Mesodermal cell (in vitro differentiated cells): Measurements from ENCODE around the gene GALC.

Experiments
- H3K27ac ChIP-seq: 2 replicates; pipeline ENCODE4 v1.7.0; 2013; ENCODE audit warnings: mild to moderate bottlenecking, low read depth, low read length, moderate library complexity; ENCODE audit not compliant: severe bottlenecking
- H3K36me3 ChIP-seq: 2 replicates; pipeline ENCODE4 v1.7.1; 2013; ENCODE audit warnings: mild to moderate bottlenecking, low read length, moderate library complexity; ENCODE audit not compliant: control insufficient read depth, insufficient read depth
- H3K4me1 ChIP-seq: one replicate; pipeline ENCODE4 v1.7.1; 2013; ENCODE audit warnings: mild to moderate bottlenecking, low read length; ENCODE audit not compliant: insufficient read depth, control insufficient read depth, poor library complexity, severe bottlenecking
- H3K4me3 ChIP-seq: 2 replicates; pipeline ENCODE4 v1.7.0; 2013; ENCODE audit warnings: low read length, control low read depth, mild to moderate bottlenecking; ENCODE audit not compliant: insufficient read depth, poor library complexity, severe bottlenecking; ENCODE audit errors: extremely low read depth
- H3K9me3 ChIP-seq: 2 replicates; pipeline ENCODE4 v1.7.1; 2013; ENCODE audit warnings: mild to moderate bottlenecking, low read length, moderate library complexity; ENCODE audit not compliant: control insufficient read depth
- WGBS, 2 experiments: methylation state at CpG; one replicate each; pipeline ENCODE4 v1.1.5; 2013; ENCODE audit warnings: missing lambda C conversion rate in 2 of 2; ENCODE audit not compliant: insufficient coverage in 2 of 2; 5-methylcytosine and 5-hydroxymethylcytosine counted together

The GALC gene

DNA sequence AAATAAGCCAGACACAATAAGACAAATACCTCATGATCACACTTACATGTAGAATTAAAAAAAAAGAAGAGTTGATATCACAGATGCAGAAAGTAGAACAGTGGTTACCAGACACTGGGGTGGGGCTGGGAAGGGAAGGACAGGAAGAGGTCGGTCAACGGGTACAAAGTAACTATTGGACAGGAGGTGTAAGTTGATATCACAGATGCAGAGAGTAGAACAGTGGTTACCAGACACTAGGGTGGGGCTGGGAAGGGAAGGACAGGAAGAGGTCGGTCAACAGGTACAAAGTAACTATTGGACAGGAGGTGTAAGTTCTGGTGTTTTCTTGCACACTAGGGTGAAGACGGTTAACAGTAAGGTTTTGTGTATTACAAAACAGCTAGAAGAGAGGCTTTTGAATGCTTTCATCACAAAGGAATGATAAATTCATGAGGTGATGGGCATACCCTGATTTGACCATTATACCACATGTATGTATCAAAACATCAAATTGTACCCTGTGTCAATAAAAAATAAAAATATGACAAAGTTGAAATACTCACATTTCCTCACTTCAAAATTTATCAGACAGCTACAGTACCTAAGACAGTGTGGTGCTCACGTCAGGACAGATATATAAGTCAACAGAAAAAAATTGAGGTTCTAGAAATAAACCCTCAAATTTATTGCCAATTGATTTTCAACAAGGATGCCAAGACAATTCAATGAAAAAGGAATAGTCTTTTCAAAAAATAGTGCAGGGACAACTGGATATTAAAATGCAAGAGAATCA lies 32.8 kb downstream of the GALC start:
- H3K36me3 ChIP-seq: peaks cover 5% of the 10 kb centered on the region
- 85 to 95% methylated on average over 3 to 4 of the region's 5 CpGs for WGBS, 2 experiments
- no peaks in the 10 kb centered on the region for H3K9me3 ChIP-seq
- no peak overlapping the region for H3K27ac ChIP-seq
- H3K4me1 ChIP-seq: no peaks in the 10 kb centered on the region
- H3K4me3 ChIP-seq: no peak overlapping the region

DNA sequence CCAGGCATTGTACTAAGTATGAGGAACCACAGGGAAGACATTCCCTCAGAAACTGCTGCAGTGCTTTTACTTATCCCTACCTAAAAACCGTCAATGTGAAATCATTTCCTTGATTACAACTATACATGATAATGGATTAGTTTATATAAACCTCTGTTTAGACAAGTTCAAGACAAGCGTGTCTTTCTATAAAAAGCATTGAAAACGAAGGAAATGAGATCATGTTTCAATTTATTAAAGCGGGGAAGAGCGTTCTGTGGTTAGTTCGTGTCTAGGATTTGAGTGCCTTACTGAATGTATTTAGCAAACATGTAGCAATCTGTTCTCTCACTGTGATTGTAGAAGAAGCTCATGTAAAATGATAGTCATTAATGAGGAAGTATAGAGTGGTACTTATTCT lies 37.5 kb downstream of the GALC start:
- 91 to 100% methylated on average over 5 of the region's 6 CpGs for WGBS, 2 experiments
- Histone ChIP-seq H3K36me3 (no peaks in the 10 kb centered on the region), H3K4me1 (no peaks in the 10 kb centered on the region), H3K4me3 (no peak overlapping the region), H3K9me3 (no peaks in the 10 kb centered on the region), H3K27ac (no peak overlapping the region)

DNA sequence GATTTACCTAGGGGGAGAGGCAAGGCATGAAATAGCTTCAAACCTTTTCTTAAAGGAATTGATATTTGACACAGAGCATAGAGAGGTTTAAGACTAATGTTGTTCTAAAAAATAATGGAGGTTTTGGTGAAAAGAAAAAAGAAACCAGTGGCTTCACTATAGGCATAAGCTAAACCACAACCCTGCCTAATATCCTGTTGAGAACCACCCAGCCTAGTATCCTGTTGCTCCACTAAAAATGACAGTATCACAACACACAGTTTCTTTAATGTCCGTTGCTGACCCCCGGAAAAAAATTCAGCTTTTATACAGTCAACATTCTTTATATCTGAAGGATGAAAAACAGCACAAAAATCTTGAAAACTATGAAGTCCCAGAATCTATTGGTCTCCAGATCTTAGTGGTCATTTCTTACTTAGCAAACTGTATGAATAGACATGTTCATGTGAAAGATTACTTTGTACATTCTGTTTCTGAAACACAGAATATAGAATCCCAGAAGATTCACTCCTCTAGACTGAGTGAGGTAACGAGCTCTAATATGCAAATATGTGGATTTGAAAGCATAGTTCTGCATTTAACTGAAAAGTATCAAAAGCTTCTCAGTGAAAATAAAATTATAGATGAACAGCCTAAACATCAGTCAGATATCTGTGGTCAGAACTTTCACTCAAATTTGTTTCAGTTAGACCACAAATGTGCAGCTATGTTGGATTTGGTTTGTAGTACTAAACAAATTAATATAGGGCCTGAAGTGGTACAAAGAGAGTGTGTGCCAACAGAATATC lies 40.5 kb downstream of the GALC start:
- no peaks in the 10 kb centered on the region for H3K36me3 ChIP-seq
- no peaks in the 10 kb centered on the region for H3K9me3 ChIP-seq
- 83% methylated on average over 2 of the region's 3 CpGs; no CpG with 5 or more reads in 1 of the 2 experiments for WGBS, 2 experiments
- H3K4me1 ChIP-seq: no peaks in the 10 kb centered on the region
- no peak overlapping the region for H3K27ac ChIP-seq
- no peak overlapping the region for H3K4me3 ChIP-seq

DNA sequence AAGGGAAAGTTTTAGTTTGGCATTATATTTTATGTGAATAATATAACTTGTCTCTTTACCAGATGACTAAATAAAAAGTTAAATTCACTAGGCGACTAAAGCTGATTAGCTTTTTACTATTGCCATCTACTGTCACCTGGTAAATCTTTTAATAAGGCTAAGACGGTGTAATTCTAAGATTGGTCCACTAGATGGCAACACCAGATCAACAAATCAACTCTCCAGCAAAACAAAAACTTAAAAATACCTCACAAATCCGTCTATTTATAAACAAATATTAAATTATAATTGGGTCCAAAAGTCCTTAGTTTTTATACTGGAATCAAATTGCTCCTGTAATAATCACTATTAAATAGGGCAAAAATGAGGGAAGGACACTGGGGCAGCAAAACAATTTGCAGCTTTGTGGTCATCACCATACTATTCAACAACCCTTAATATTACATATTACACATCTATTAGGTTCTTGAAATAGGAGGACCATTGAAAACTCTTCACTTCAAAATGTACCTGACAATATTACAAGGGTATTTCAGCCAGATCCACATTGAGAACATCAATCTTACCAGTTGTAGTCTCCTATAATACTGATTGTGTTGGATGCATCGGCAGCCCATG lies 47.9 kb downstream of the GALC start:
- Histone ChIP-seq H3K9me3 (no peaks in the 10 kb centered on the region), H3K36me3 (no peaks in the 10 kb centered on the region), H3K27ac (no peak overlapping the region), H3K4me3 (no peak overlapping the region), H3K4me1 (no peaks in the 10 kb centered on the region)
- no CpG with 5 or more reads among the region's 4 CpGs for WGBS, 2 experiments

DNA sequence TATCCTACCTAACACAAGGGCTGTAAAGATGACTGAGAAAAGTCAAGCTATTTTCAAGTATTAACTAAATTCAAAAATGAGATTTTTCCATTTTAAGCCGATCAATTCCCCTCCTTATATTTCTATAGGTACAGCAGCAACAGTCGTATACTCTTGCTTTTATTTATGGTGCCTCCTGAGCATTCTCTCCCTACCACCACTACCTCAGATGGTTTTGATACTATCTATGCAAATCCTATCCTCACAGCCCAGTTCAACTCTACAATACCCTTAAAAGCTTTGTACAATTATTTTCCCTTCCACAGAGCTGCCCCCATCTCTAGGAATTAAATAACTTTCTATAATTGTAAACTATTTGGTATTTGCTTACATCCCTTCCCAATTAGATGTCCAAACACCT lies 52.1 kb downstream of the GALC start:
- no peaks in the 10 kb centered on the region for H3K4me1 ChIP-seq
- no peak overlapping the region for H3K4me3 ChIP-seq
- WGBS, 2 experiments: 100% methylated on average over 2 of the region's 2 CpGs
- H3K36me3 ChIP-seq: no peaks in the 10 kb centered on the region
- H3K27ac ChIP-seq: no peak overlapping the region
- no peaks in the 10 kb centered on the region for H3K9me3 ChIP-seq

DNA sequence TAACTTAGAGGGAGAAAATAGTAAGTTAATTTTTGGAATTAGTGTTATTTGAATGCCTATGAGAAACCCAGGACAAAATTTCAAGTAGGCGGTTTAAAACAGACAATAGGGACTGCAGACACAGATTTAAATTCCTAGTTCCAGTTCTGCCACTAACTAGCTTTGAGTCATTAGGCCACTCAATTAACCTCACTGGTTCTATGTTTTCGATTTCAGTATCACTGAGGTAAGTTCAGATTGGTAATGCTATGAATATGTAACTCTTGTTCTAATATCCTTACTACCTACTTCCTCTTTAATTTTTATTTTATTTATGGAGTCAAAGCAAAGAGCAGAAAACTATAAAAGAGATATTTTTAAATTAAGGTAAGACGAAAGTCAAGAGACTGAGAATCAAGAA lies 52.6 kb downstream of the GALC start:
- WGBS, 2 experiments: 78 to 86% methylated on average over 1 of the region's 3 CpGs
- Histone ChIP-seq H3K9me3 (no peaks in the 10 kb centered on the region), H3K36me3 (no peaks in the 10 kb centered on the region), H3K27ac (no peak overlapping the region), H3K4me3 (no peak overlapping the region), H3K4me1 (no peaks in the 10 kb centered on the region)

DNA sequence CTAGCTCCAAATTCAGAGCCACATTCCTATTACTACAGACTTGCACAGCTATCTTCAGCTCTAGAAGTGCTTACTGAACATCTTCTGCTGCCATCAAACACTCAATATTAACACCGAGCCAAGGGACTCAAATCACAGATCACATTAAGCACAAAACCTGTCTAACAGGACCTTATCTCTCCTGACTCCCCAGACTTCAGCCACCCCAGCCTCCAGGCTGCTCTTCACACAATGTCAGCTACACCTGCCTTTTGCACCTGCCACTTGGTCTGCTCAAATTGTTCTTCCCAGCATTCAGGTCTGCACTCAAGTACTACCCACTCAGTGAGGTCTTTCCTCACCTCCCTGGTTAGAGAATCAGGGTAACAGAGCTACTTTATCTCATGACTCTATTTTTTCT lies 57.1 kb downstream of the GALC start:
- H3K27ac ChIP-seq: no peak overlapping the region
- H3K36me3 ChIP-seq: no peaks in the 10 kb centered on the region
- no peak overlapping the region for H3K4me3 ChIP-seq
- H3K9me3 ChIP-seq: no peaks in the 10 kb centered on the region
- WGBS, 2 experiments: 100% methylated on average over 1 of the region's 1 CpG
- no peaks in the 10 kb centered on the region for H3K4me1 ChIP-seq

DNA sequence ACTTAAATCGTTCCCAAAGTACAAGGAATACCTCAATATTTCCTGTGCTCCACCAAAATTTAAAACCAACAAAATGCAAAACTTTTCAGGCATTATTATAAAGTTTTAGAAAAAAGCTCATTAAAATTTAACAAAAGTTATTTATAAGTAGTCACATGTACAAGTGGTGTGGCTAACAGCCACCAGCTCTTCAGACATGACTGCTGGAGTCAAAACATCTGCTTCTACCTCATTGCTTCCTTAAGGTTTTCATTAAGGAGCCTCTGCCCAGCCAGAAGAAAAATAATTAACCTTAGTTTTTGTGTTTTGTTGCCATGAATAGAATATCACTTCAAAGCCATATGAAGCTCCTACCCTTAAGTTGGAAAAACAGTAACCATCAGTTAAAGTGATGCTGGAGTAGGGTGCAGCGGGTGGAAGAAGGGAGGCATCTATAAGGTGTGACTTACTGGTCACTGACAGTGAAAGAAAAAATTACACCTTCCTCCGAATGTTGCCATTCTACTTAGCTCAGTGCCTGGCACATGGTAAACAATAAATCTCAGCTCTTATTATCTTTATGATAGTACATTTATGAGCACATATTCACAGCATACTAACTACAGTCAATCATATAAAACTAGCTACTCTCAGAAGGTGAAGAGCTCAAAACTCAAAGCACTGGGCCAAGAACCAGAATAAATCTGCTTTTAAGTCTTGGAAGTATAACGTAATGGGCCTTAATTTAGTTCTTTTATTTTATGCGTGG lies 57.7 kb downstream of the GALC start:
- no peaks in the 10 kb centered on the region for H3K9me3 ChIP-seq
- no peaks in the 10 kb centered on the region for H3K36me3 ChIP-seq
- H3K27ac ChIP-seq: no peak overlapping the region
- 100% methylated on average over 1 of the region's 5 CpGs; no CpG with 5 or more reads in 1 of the 2 experiments for WGBS, 2 experiments
- H3K4me3 ChIP-seq: no peak overlapping the region
- H3K4me1 ChIP-seq: no peaks in the 10 kb centered on the region

DNA sequence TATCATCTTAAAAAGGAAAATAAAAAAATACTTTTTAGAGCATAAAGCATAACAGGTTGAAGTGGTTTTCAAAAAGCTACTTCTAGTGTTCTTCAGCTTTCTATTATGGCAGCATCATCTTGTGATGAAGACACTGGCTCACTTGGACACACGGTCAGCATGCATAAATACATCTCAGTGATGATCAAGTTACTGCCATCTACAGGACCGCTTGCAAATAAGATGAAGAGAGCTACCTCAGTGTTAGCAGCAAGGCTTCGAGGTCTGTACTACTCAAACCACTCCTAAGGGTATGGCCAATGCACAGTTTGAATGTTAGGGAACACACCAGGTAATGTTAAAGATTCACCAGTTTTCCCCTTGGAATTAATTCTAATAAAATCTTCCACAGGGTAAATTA lies 58.8 kb downstream of the GALC start:
- Histone ChIP-seq H3K36me3 (no peaks in the 10 kb centered on the region), H3K9me3 (no peaks in the 10 kb centered on the region), H3K4me3 (no peak overlapping the region), H3K4me1 (no peaks in the 10 kb centered on the region), H3K27ac (no peak overlapping the region)
- WGBS, 2 experiments: 80 to 91% methylated on average over 2 to 3 of the region's 3 CpGs

DNA sequence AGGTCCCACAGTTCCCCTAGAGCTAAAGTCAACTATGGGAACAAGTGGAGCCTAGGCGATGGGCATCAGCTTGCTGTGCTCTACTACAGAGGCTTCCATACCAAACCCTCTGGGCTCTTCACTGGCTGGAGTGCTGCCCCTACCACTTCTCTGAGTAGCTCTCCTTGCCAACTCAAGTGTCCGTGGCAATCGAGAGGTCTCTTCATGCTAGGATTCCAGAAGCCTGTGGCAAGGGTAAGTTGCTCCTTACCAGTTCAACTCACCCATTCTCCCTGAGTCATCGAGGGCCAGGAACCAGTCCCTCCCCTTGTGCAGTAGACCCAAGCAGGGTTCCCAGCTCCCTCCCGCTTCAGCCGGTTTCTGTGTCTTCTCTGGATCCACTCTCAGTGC lies 76.1 kb downstream of the GALC start:
- WGBS, 2 experiments: 88 to 92% methylated on average over 4 to 6 of the region's 6 CpGs
- H3K4me3 ChIP-seq: no peak overlapping the region

More for the DNA sequence above, 76.1 kb downstream of the GALC start:
- no peaks in the 10 kb centered on the region for H3K36me3 ChIP-seq
- no peaks in the 10 kb centered on the region for H3K4me1 ChIP-seq
- no peak overlapping the region for H3K27ac ChIP-seq
- H3K9me3 ChIP-seq: no peaks in the 10 kb centered on the region
